AG10803 (cell line): Measurements from ENCODE around the gene MND1.

Experiments used
- DNase-seq: peaks from one replicate; pipeline ENCODE4 v3.0.0; 2010; ENCODE audit warnings: low read depth
- H3K4me3 ChIP-seq: 2 replicates; pipeline ENCODE4 v1.5.1; 2011; ENCODE audit warnings: mild to moderate bottlenecking, low read length, control low read depth
- TF ChIP-seq, protein P1 (sequence below): conservative IDR thresholded peaks from 2 replicates; pipeline ENCODE4 v1.5.1; 2011; ENCODE audit warnings: mild to moderate bottlenecking, low read length, control low read depth, inconsistent platforms

Gene MND1, protein sequence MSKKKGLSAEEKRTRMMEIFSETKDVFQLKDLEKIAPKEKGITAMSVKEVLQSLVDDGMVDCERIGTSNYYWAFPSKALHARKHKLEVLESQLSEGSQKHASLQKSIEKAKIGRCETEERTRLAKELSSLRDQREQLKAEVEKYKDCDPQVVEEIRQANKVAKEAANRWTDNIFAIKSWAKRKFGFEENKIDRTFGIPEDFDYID

DNA sequence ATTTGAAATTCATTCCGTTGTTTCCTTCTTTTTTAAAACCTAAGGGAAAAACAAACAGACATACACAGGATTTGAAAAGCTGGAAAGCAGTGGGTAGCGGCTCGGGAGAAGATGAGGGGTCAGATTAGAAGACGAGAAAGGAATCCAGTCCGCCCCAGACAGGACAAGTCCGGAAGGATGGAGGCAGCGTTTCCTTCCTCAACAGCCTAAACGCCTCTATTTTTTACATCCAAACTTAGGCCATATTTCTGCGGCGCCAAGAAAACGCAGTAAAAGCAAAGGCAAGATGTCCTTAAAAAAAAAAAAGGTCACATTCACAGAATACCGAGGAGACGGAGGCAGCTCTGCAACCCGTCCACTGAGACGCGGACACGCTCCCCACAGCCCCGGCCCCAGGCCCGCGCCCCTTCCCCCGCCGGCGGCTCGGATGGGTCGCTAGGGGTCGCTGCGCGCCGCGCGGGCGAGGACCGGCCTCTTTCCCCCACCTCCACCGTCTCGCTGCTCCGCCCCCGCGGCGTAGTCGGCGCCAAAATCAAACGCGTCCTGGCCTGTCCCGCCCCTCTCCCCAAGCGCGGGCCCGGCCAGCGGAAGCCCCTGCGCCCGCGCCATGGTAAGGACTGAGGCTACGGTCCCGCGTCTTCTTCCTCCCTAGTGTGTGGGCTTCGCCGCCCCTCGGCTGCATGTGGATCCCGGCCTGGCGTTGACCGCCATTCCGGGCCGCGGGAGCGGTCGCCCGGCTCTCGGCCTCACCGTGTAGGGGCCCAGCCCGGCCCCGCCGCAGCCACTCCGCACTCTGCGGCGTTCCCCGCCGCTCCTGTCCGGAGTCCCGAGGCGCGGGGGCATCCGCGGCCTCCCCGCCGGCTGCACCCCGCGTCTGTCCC is at the start of gene MND1:
Gene MND1 (plus strand): TSS at position 558 of the 881 bp plus-strand sequence. CDS start 50 bp downstream, at position 608.
- peak within 1 kb of the TSS; percentile 79 for H3K4me3 ChIP-seq
- peak; percentile 65 for DNase-seq

GRCh38 chr4:153295131-153295755 is 49.2 kb upstream of the MND1 start:
- H3K4me3 ChIP-seq = no peak overlapping the region
- TF ChIP-seq, protein P1, sequence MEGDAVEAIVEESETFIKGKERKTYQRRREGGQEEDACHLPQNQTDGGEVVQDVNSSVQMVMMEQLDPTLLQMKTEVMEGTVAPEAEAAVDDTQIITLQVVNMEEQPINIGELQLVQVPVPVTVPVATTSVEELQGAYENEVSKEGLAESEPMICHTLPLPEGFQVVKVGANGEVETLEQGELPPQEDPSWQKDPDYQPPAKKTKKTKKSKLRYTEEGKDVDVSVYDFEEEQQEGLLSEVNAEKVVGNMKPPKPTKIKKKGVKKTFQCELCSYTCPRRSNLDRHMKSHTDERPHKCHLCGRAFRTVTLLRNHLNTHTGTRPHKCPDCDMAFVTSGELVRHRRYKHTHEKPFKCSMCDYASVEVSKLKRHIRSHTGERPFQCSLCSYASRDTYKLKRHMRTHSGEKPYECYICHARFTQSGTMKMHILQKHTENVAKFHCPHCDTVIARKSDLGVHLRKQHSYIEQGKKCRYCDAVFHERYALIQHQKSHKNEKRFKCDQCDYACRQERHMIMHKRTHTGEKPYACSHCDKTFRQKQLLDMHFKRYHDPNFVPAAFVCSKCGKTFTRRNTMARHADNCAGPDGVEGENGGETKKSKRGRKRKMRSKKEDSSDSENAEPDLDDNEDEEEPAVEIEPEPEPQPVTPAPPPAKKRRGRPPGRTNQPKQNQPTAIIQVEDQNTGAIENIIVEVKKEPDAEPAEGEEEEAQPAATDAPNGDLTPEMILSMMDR = no peak
- no peak for DNase-seq

More for the DNA sequence above, at the start of gene MND1:
- TF ChIP-seq, protein P1 = peak; percentile 52

DNA sequence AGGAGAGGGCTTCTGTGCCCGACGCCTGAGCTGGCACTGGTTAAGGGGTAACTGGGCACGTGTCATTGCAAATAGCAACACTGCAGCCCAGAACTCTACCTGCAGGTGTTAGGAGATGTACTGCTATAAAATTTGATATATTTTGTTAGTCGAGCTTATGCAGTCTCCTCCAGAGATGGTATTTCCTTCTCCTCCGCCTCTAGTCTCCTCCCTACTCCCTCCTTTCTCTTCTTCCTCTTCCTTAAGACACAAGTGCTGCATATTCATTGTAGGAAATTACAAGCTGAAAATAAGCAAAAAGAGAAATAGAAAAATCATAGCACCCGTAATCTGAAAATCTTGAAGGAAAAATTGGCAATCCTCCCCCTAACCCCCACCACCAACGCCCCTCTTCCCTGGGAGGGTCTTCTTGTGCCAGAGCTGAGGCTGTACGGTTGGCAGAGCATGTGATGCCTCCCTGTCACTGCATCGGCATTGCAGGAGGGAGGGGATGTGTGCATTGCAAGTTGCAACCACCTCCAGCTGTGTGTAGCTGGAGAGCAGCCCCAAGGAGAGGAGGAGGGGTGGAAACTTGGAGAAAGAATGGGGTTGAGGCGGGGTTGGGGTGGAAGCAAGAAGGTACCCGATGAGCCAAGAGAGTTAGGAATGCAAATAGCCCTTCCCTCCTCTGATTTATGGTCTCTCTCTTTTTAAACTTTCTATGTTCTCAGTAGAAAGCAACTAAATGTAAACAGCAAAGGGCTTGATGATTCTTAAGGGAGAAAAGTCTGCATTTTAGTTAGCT is 48.3 kb upstream of the MND1 start:
- TF ChIP-seq, protein P1 = no peak
- peak; percentile 90 for DNase-seq
- H3K4me3 ChIP-seq = no peak overlapping the region

DNA sequence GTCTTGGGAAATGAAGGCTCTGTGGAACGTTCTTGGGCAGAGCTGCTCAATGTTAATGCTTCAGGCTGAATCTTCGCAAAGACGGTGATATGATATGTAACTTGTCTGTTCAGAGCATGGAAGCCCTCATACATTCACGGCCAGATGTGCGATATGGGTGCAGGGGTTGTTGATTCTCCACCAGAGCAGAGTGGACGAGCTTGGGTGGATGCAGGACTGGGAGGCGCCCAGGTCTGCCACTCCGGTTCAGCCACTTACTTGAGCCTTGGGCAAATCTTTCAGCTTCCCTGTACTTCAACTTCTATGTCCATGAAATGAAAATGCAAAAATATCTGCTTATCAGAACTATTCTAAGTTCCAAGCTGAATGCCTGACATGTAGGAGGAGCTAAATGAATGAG is 47.4 kb upstream of the MND1 start:
- TF ChIP-seq, protein P1 = no peak
- DNase-seq = no peak
- H3K4me3 ChIP-seq = no peak overlapping the region

- H3K4me3 ChIP-seq = no peak overlapping the region
- DNase-seq = no peak
- TF ChIP-seq, protein P1 = no peak
These were observed 33.7 kb upstream of the MND1 start for GRCh38 chr4:153310793-153311192.

DNA sequence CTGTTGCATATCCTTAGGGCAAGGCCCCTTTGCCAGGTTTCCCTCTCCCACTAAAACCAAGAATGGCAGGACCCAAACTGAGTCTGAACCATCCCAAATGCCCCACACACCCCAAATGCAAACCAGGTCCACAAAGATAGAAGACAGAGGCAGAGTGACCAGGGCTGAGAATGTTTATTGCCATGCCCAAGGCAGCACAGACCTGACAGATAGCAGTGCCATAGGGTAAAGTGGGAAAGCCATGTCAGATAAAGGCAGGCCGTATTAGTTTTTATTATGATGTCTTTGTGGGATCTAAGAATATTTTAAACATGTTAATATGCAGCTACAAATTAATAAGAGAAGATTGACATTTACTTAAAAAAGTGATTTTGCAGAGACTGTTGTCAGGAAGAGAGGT is 29.6 kb upstream of the MND1 start:
- no peak overlapping the region for H3K4me3 ChIP-seq
- TF ChIP-seq, protein P1 = no peak
- no peak for DNase-seq
